Measurements from ENCODE around the gene USH2A.
"Not testable (repeated sequence)": the region's sequence is repeated elsewhere in the genome, so short reads cannot be mapped to it uniquely, and the experiment has no call there.

USH2A gene

GRCh38 chr1:216028631-216029030, 394.6 kb downstream of the USH2A start:
- DNase-seq, result no peak

GRCh38 chr1:216024546-216024945, 398.7 kb downstream of the USH2A start:
- no peak for DNase-seq

DNA sequence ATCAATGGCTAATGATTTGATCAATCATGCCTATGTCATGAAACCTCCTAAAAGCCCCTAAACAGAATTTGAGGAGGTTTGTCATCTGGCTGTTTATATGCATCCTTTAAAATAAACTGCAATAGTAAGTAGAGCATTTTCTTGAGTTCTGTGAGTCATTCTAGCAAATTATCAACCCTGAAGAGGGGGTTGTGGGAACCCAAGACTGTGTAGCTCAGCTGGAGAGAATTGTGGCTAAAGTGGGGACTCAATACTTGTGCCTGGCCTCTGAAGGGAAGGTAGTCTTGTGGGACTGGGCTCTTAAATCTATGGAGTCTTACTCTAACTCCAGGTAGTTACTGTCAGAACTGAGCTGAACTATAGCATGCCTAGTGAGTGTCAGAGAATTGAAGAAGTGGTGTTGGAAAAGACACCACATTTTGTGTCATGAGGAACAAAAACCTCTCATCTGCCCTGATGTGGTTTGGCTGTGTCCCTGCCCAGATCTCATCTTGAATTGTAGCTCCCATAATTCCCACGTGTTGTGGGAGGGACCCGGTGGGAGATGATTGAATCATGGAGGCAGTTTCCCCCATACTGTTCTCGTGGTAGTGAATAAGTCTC, 402.4 kb downstream of the USH2A start:
- no peak for DNase-seq

- no peak for DNase-seq
These were observed 408.1 kb downstream of the USH2A start for GRCh38 chr1:216015116-216015515.

- no peak for DNase-seq
These were observed 409.2 kb downstream of the USH2A start for GRCh38 chr1:216014086-216014485.

DNA sequence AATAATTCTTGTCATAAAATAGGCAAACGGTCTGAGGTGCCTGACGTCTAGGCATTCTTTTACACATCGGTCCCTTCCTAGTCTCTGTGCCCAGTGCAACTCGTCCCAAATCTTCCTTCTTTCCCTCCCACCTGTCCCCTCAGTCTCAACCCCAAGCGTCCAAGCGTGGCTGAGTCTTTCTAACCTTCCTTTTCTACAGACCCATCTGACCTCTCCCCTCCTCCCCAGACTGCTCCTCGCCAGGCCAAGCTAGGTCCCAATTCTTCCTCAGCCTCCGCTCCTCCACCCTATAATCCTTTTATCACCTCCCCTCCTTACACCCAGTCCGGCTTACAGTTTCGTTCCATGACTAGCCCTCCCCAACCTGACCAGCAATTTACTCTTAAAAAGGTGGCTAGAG, 413.8 kb downstream of the USH2A start:
- DNase-seq, result not testable (repeated sequence)

DNA sequence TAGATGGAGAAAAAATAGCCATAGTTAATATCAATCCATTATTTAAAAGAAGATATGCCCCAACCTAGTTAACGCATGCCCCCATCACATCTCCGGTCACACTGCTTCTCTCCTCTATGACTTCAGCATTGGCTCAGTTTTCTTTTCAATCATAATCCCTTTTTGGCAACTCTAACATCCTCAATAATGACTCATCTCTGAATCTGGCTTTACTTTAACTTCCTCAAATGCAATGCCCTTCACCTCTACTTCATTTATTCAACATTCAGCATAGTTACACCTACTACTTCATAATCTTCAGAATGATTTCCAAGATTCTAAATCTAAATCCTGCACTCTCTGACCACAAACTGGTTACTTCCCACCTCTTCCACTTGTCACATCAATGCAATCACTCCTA, 417.3 kb downstream of the USH2A start:
- no peak for DNase-seq

DNA sequence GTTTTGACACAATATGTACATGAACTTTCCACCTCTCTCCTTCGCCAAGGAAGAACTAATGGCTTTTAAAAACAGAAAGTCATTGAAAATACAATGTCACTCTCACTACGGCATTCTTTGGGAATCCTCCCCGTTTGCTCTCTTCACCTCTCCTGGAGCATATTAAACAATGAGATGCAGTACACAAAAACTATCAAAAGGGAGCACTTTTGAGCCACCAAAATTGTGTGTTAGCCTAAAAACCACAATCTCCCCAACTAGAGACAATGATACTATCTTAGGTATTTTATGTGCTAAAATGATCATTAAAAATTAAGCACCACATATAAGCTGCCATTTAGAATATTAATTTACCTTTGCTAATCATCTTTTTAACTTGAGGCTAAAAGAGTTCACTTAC, 430.6 kb downstream of the USH2A start:
- no peak for DNase-seq

DNA sequence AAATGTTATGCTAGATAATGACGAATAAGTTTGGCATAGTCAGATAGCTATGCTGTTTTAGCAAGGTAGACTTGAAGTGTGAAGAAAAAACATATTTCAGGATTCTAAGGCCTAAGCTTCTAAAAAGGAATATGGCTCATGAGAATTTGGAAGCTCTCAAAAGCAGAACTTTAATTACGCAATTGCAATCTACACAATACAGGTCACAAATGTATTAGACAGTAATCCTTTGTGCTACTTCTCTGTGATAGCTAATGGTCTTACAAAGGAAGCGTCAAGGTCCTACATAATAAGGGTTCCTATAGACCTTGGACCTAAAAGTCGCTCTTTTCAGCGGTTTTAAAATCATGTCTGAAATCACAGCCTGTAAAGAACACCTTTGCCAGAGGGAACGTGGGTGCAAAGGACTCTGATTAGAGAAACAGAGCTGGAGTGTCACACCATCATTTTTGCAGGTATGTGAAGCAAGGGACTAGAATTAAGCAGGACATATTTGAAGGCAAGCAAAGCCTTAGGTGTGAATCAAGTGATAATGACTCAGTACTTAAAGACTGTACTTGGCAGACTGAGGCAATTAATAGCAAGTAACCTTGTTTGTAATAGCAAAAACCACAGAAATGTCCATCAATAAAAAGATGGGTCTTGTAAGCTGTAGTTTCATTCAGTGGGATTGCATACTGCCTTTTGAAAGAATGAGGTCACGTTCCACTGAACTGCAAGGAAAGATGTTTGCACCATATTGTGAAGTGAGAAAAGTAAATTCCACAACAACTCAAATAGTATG, 436.0 kb downstream of the USH2A start:
- DNase-seq, result no peak

DNA sequence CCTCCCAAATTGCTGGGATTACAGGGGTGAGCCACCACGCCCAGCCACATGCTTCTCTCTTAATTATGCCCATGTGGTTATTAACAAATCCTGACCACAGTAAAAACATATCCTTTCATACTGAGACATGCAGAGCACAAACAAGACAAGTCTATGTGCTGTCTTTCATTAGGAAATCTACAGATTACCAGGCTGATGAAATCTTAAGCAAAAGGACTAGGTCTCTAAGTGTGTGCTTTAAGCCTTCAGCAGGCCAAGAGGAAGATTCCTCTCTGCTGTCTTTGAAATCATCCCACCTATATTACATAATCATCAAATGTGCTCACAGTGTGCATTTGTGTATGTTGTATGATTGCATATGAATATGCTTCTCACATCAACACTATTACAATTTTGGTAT, 436.8 kb downstream of the USH2A start:
- no peak for DNase-seq

- no peak for DNase-seq
These were observed 439.6 kb downstream of the USH2A start for GRCh38 chr1:215983680-215984079.

DNA sequence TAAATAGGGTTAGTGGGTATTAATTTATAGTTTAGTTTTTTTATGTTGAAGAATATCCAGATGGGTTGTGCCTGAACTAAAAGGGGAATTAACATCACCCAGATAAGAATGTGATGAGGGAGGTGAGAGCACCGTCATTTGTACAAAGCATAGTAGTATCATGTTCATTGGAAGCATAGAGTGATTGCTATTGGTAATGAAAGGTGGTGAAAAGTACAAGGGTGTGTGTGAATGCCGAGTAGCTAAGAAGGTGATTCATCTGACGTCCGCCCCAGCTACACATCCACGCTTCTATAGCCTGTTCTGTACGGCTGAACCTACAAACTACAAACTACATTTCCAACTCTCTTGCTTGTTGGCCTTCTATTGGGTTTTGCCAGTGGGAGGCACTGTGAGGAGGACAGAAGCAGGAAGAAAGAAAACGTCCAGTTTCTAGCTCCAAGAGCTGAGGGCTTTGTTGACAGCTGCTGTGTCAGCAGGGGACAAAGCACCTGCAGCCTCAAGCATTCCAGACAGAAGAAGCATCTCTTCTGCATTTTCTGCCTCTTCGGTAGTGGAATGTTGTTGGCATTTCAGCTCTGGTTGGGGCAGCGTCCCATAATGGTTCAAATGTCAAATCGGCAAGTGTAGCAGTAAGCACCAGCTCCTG, 451.3 kb downstream of the USH2A start:
- no peak for DNase-seq

DNA sequence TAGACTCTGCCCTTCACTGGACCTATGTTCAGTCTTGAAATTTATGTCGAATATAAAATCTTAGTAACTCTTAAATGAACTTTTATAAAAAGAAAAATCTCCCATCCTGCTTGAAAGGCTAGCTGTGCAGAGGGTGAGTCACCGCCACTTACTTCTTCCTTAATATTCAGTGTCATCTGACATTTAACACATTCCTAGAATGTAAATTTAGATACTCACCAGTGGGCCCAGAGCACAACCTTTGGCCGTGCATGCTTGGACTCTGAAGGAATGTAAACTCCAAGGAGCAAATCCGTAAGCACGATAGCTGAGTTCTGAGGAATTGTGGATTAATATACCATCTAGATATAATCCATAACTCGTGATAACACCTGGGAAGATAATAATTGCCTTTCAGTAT, 452.8 kb downstream of the USH2A start:
- DNase-seq, result no peak

DNA sequence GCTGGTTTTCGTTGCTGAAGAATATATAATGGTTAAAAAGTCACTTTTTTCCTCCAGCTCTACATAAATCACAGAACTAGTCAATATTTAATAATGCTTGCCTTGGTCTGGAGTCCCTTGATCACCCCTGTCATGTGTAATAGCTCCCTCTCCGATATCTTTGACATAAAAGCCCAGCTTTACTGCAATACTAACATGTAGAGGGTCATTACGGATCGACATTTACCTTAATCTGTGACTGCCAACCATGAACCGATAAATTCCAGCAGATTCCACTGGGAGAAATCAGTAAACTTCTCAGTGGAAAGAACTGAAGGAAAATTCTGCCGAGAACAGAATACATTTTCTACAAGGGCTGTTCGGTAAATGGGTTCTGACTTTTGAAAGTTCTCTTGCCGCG, 459.6 kb downstream of the USH2A start:
- no peak for DNase-seq

DNA sequence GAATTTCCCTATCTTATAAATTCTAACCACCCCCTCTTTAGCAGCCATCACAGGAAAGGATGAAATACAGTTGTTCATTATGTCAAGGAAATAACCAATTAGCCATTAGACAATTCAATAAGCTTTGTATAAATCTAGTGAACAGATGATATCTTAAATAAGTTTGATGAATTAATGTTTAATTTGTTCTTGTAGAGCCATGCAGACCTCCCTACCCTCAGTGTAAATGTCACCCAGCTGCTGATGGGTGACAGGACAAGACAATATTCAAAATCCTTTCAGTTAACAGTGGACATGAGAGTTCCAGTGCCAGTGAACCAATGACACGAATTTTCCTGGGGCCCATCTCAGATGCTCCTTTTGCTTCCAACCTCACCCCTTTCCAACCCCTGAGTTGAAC, 460.2 kb downstream of the USH2A start:
- DNase-seq, result no peak

- no peak for DNase-seq
These were observed 464.4 kb downstream of the USH2A start for GRCh38 chr1:215958841-215959240.

GRCh38 chr1:215957663-215958062, 465.6 kb downstream of the USH2A start:
- DNase-seq, result no peak

DNA sequence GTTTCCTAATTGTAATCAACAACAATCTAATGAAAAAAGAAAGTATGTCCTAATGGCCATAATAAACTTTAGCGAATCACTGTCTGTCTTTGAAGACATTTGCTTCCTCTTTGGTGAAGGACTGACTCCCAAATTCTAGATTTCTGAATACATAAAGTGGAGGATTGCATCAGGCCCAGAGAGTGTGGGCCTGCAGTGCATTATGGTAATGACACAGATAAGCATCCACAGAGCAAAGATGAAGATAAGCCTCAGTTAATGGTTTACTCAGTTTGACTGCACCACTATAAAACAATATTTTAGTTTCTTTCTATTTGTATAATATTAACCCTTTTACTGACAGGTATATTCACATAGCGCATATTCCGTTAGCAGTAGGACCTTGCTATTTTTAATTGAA, 490.7 kb downstream of the USH2A start:
- no peak for DNase-seq

DNA sequence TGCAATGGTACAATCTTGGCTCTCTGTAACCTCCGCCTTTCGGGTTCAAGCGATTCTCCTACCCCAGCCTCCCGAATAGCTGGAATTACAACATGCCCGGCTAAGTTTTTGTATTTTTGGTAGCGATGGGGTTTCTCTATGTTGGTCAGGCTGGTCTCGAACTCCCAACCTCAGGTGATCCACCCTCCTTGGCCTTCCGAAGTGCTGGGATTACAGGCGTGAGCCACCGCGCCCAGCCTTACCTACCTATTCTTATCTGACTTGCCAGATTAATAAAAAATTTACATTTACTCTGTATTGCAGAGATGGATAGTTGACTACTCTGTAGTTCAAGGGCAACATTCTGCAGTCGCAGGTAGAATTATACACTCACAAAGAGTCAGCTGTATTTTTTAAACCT, 496.6 kb downstream of the USH2A start:
- DNase-seq, result no peak

- DNase-seq, result no peak
These were observed 500.0 kb downstream of the USH2A start for GRCh38 chr1:215923129-215923824.

GRCh38 chr1:215911406-215911968, 511.8 kb downstream of the USH2A start:
- DNase-seq, result no peak

DNA sequence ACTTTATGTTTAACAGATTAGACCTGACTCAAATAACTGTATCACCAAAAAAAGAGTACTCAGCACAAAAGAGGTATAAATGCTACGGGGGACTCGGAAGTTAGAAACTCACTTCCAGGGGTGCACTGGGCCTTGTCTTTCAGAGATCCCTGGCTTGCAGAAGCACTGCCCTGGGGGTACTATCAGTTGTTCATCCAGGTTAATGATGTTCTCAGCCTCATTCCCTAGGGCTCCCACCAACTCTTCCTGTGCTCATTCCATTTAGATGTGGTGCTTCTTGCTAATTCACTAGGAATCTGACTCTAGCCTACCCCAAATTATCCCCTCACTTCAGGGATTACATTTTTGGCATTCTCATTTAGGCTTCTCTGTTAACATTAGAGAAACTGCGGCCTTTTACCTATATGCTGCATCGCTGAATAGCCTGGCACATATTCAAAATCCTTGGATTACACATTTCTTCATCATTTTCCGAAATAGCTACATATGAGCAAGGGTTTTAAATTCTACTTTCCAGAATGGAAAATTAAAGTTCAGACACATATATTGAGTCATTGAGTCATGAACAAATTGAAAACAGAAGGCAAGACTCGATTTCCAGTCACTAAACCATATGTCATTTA, 517.6 kb downstream of the USH2A start:
- no peak for DNase-seq

DNA sequence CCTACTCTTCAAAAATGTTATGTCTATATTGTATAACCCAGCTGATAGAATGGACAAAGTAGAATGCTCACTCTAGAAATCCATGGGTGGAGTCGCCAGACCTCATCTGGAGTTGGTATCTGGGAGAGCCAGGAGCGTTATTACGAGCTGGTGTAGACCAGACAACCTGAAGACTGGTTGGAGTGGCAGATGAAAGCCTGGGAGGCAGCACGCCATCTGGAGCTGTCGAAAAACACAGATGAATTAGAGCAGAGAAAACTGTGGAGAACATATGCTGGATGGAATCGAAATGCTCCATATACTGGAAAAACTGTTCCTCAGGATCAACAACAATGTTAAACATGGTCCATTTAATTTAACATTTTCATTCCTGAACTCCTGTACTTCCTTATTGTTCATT, 522.6 kb downstream of the USH2A start:
- no peak for DNase-seq

All from stimulated activated CD4-positive, alpha-beta T cell treated with anti-CD3 and anti-CD28 coated beads, Interleukin-2, amount 100 ng/mL, for 48 hours (primary cell).